ENCODE measurements around the gene ABCA1.

DNA sequence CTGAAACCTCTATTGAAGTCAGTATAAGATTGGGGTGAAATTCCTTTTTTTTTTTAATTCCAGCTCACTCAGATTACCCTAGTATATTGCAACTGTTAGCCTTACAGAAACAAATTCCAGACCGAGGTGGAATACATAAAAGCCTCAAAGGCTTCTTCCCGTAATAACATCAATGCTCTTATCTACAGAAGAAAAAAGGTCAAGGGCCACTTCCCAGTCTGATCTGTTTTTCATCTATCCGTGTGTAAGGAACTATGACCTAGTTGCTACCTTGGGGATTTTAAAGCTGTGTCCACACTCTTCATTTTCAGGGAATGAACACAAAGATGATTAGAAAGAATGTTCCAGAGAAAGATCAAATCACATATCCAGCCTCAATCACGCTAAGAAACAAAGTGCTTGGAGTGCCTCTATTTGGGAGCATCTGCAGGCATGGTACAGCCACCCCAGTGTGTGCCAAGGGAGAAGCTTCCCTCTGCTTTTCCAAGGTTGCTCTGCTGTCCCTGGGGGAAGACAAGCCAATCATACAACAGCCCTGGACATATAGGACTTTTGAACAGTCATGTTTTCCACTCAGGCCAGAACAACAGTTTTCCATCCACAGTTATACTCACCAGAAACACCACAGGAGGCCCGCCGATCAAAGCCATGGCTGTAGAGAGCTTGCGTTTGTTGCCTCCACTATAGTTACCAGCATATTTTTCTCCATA is 140.5 kb downstream of the ABCA1 start:
- TF ChIP-seq CTCF (IDR thresholded peaks at IDR 0.05) (no peak), POLR2A (IDR thresholded peaks at IDR 0.05) (no peak)
